GM18861 (cell line): ENCODE measurements around the gene IRF3.

Experiments
- ATAC-seq: cut with Tn5 transposase; IDR thresholded peaks from one replicate; pipeline ENCODE4 v1.9.1; 2021; ENCODE audit not compliant: unreplicated experiment

Gene IRF3

DNA sequence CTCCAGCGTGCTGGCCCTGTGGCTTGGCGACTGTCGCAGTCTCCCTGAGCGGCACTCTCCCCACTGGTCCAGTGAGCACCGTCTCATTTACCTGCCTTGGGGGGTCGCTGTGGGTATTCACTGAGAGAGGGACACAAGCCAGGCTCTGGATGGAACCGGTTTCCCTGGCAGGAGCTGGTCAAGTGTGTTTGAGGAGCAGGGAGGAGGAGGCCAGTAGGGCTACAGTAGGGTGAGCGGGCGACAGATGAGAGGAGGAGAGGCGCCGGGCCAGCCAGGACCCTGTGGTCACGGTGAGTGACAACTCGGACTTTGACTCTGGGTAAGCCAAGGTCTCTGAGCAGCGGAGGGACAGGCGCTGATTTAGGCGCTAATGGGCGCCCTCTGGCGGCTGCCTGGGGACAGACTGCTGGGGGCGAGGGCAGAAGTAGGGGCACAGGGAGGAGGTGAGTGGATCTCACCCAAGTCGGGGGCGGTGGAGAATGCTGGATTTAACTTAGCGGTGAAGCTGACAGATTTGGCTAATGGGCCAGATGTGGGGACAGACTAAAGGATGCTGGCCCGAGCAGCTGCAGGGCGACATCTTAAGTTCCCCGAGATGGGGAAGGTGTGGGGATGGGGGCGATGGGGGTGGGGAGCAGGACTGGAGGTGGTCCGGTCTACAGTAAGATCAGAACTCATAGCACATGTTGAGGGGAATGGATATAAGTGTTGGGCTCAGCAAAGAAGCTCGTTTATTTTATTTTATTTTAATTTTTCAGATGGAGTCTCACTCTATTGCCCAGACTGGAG, 6.7 kb upstream of the IRF3 start:
- ATAC-seq, result no peak

DNA sequence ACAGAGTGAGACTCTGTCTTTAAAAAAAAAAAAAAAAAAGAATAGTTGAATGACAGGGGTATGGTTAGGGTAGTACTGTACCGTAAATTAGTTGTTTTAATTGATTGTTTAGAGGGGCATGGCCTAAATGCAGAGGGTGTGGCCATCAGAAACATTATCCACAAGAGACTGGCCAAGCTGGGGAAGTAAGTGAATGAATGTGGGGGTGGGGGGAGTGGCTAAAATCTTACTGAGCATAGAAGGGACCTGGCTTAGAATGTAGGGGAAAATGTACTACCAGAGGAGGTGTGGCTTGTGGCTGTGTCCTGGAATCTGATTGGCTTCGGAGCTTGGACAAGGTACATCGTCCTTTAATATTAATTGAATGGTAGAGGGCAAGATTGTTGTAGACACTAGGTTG, 3.9 kb upstream of the IRF3 start:
- no peak for ATAC-seq

DNA sequence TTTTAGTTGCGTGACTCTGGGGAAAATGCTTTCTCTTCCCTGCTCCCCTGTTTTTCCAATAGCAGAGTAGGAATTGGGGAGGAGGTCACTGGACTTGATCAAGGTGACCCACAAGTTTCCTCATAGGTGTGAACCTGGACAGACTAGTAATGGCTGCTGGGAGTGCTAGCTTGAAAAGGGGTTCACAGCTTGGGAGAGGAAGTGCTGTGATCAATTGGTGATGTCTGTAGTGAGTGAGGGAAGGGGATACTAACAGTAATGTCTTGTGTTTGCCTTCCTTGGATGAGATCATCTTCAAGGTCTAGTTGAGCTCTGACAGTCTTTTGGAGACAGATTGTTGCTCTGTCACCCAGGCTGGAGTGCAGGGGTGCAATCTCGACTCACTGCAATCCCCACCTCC, 1.8 kb upstream of the IRF3 start:
- ATAC-seq, result no peak

DNA sequence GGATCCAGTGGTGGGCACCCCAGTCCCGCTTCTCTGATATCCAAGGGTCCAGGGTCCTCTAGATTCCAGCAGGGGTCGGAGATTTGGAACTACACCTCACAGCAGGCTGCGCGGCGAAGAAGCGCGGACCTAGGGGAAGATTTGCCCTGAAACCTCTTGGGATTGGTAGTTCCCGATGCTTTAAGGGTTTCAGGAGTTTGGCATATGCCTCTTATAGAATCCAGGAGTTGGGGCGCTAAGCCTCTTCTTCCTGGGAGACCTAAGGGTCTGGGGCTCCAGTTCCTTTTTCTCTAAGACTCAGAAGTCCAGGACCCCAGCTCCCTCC, 425 bp upstream of the IRF3 start:
- no peak for ATAC-seq

DNA sequence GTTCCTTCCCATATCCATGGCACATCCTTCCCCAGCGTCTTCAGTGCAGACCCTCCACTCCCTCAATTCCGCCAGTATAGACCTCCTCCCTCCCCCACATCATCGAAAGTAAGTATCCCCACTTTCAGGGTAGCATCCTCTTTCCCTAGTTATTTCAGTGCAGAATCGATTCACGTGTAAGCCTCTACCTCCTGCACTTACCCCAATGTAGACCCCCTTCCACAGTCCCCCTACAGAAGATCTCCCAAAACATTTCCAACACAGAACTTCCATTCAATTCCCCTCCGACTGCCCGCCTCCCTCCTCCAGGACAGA, 664 bp downstream of the IRF3 start:
- ATAC-seq, result no peak

DNA sequence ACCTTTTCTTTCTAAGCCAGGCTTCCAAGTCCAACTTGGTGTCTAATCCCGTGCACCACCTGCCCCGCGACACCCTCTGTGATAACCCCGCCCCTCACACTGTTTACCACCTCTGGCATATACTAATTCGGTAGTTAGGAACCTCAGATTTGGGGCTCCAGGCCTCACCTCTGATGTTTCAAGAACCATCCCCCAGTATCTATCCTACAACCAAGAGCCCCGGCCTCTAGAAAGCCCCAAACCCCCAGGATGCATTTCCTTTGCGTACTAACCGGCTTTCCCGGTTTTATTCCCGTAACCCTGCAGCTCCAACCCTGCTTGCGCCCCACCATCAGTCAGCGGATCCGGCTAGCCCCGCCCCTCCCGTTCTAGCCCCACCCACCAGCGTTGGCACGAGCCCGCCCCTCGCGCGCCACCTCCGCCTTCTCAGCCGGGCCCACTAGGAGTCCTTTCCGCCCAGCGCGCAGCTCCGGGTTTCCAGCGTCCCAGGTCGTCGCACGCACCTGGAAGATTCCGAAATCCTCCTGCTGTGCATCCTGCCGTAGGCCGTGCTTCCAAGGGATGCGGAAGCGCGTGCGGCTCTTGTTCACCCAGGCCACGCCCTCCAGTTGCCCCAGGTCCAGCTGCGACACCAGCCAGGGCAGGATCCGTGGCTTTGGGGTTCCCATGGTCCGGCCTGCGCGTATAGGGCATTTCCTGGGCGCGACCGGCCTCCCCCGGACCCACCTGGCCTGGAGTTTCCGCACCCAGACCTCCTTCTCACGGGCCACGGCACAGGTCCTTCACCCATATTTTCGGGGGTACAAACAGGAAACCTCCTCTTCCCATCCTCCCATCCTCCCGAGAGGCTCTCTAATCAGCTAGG, 1.3 kb downstream of the IRF3 start:
- ATAC-seq, result no peak

DNA sequence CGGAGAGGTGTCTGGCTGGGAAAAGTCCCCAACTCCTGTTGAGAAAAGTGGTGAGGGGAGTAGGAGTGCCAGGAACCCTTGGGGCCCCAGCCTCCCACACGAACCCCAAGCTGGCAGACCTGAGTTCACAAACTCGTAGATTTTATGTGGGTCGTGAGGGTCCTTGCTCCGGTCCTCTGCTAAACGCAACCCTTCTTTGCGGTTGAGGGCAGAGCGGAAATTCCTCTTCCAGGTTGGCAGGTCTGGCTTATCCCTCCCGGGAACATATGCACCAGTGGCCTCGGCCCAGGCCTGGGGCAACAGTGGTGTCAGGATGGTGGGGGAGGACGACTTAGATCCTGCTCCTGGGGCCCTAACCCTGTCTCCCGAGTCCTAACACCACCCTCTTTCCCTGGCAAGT, 2.4 kb downstream of the IRF3 start:
- no peak for ATAC-seq

DNA sequence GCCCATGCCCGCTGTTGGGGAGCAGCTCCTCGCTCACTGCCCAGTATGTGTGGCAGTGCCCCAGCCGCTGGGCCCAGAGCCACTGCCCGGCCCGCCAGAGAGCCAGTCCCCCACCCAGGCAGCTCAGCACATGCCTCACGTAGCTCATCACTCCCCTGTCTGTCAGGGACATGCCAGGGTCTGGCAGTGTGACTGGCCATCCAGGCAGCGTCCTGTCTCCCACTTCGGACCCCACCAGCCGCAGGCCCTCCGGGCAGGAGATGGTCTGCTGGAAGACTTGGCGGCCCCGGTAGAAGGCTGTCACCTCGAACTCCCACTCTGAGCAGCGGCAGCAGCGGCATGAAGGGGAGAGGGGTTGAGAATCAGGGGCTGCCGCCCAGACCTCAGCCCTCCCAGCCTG, 3.6 kb downstream of the IRF3 start:
- ATAC-seq, result no peak

DNA sequence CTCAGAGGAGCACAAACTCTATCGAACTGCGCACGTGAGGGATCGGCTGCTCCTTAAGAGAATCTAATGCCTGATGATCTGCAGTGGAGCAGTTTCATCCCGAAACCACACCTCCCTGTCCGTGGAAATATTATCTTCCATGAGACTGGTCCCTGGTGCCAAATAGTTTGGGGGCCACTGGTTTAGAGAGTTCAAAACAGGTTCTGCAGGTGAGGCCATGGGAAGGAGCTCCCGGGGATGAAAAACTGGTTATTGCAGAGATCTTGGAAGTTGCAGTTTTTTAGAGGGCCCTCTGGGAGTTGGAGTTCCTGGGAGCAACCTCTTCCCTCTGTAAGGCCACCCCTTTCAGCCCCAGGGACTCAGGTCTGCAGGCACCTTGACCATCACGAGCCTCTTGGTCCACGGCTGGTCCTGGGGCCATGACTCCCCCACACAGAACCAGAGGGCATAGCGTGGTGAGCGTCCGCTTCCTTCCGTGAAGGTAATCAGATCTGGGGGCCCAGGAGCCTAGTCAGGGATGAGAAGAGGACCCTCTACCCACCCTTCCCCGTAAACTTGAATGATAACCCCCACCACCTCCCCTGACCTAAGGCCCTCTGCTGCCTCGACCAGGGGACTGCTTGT, 5.2 kb downstream of the IRF3 start:
- ATAC-seq, result no peak

DNA sequence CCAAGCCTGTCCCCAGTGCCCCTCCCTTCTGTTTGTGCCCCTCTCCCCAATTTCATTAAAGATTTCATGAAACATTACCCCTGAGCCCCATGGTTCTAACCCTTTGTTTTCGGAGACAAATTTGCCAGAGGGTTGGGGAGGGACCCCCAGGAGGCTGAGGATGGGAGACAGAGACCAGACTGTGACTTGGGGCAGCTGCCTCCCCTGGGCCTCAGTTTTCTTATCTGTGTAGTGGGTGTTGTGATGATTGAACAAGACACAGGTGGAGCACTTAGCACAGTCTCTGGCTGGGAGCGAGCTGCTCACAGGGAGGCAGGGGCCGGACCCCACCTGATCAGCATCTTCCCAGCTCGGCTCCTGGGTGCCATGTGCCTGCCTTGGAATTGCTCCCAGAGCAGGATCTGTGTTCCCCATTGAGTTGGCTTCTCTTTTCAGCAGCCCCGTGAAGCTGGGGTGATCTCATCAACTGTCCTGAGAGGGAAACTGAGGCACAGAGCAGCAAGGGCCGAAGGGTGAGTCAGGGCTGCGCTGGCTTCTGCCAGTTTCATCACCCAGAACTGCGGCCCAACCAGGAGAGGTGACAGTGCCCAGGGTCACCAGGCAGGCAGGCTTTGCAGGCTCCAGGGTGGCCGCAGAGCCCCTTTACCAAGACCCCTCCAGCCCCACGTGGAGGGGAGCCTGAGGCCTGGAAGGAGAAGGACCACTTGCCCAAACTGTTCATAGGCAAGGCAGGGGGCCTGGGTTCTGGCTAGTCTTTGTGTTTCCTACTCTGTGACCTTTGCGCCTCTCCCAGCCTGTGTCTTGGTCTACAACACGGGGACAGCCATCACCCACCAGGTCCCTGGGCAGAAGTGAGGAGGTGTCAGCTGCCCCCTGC, 6.9 kb downstream of the IRF3 start:
- no peak for ATAC-seq

DNA sequence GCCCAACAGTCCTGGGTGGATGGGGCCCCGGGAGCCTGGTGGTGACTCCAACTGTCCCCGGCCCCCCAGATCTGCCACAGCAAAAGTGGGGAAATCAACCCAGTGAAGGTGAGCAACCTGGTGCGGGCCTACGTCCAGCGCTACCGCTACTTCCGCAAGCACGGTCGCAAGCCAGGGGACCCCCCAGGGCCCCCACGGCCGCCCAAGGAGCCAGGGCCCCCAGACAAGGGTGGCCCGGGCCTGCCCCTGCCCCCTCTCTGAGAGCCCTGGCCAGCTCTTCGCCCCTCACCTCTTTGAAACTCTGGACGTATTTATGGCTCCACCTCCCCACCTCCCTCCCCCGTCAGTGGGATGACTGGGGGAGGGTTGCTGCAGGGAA, 7.5 kb downstream of the IRF3 start:
- no peak for ATAC-seq

DNA sequence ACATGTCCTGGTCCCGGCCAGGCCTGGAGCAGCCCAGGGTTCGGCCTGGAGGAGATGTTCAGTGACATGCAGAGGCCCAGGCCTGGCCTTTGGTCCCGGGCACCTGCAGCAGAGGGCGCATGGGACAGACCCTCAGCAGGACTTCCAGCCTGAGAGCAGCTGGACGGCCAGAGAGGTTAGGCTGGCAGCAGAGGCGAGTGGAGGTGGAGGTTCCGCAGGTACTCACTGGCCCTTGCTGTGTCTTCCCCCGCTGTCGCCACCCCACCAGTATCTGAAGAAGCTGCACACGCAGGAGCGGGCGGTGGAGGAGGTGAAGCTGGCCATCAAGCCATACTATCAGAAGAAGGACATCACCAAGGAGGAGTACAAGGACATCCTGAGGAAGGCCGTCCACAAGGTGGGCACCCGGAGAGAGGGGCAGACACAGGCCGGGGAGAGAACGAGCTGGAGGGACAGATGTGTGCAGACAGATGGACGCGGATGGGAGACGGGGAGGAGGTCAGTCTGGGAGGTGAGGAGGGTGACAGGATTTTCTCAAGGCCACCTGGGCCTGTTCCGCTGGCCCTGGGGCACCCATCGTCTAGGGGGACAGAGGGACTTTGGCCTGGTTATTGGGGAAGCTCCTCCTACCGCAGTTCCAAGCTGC, 8.0 kb downstream of the IRF3 start:
- no peak for ATAC-seq

DNA sequence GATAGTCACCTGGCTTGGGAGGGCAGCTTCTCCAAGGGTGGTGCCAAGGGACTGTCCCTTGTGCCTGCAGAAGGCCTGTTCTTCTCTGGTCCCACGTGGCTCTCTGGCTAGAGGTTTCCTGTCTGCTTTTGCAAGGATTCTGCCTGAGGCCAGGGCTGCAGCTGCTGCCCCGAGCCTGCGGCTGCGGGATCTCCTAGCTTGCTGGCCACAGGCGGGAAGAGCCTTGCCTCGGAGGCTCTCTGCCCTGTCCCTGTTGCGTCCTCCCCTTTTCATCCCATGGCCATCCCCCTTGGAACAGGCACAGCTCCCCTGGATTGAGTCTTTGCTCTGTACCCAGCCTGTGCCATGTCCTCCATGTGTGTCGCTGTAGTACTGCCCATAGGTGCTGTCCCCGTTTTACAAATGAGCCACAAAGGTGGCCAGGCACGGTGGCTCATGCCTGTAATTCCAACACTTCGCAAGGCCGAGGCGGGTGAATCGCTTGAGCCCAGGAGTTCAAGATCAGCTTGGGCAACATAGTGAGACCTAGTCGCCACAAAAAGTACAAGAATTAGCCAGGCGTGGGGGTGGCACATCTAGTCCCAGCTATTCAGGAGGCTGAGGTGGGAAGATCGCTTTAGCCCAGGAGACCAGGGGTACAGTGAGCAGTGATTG, 9.1 kb downstream of the IRF3 start:
- ATAC-seq, result no peak

DNA sequence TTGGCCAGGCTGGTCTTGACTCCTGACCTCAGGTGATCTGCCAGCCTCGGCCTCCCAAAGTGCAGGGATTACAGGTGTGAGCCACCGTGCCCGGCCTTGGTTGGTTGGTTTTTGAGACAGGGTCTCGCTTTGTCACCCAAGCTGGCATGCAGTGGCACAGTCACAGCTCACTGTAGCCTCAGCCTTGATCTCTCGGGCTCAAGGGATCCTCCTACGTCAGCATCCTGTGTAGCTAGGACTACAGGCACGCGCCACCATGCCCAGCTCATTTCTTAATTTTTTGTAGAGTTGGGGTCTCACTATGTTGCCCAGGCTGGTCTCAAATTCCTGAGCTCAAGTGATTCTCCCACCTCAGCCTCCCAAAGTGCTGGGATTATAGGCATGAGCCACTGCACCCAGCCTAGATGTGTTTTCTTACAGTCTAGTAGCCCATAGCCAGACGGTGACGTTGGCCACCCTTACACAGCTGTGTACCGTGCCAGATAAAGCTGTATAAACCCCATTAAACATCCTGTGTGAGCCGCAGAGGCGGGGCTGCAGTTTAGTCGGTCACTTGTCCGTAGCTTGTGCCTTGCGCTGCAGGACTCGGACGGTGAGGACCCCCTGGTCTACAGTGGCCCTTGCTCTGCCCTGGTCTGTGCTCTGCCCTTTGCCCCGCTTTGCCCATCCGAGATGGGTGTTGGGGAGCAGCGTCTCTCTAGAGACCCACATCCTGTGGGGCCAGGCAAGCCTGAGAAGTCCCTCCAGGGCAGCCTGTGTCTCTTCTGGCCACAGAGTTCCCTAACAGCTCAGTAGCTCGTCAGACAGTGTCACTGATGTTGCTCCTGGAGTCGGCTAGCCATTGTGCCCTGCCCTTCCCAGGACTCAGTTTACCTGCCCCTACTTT, 9.8 kb downstream of the IRF3 start:
- ATAC-seq, result no peak

DNA sequence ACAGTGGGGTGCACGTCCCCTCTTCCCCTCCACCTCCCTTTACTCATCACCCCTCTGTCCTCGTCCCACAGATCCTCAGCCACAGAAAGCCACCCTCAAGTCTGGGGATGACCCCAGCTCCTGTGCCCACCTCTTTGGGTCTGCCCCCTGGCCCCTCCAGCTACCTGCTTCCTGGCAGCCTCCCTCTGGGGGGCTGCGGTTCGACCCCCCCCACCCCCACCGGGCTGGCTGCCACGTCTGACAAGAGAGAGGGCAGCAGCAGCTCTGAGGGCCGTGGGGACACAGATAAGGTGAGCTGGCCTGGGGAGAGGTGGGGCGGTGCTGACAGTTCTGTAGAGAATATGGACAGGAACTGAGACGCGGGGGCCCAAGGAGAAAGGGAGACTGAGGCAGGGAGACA, 11.1 kb downstream of the IRF3 start:
- no peak for ATAC-seq

DNA sequence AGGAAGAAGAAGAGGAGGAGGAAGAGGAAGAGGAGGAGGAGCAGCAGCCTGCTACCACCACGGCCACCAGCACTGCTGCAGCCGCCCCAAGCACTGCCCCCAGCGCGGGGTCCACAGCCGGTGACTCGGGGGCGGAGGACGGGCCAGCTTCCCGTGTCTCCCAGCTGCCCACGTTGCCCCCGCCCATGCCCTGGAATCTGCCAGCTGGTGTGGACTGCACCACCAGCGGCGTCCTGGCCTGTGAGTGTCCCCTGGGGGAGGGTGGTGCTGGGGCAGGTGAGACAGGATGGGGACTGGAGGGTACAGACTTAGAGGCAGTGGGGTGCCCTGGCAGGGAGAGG, 12.2 kb downstream of the IRF3 start:
- ATAC-seq, result no peak

DNA sequence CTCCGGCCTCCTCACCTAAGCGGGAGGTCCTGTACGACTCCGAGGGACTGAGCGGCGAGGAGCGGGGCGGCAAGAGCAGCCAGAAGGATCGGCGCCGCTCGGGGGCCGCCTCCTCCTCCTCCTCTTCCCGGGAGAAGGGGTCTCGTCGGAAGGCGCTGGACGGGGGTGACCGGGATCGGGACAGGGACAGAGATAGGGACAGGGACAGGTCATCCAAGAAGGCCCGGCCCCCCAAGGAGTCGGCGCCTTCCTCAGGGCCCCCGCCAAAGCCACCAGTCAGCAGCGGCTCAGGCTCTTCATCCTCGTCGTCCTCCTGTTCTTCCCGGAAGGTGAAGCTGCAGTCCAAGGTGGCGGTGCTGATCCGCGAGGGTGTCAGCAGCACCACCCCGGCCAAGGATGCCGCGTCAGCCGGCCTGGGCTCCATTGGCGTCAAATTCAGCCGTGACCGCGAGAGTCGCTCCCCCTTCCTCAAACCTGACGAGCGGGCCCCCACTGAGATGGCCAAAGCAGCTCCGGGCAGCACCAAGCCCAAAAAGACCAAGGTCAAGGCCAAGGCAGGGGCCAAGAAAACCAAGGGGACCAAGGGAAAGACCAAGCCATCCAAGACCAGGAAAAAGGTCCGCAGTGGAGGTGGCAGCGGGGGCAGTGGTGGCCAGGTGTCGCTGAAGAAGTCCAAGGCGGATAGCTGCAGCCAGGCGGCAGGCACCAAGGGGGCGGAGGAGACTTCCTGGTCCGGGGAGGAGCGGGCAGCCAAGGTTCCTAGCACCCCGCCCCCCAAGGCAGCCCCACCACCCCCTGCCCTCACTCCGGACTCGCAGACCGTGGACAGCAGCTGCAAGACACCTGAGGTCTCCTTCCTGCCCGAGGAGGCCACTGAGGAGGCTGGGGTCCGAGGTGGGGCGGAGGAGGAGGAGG, 12.8 kb downstream of the IRF3 start:
- no peak for ATAC-seq

DNA sequence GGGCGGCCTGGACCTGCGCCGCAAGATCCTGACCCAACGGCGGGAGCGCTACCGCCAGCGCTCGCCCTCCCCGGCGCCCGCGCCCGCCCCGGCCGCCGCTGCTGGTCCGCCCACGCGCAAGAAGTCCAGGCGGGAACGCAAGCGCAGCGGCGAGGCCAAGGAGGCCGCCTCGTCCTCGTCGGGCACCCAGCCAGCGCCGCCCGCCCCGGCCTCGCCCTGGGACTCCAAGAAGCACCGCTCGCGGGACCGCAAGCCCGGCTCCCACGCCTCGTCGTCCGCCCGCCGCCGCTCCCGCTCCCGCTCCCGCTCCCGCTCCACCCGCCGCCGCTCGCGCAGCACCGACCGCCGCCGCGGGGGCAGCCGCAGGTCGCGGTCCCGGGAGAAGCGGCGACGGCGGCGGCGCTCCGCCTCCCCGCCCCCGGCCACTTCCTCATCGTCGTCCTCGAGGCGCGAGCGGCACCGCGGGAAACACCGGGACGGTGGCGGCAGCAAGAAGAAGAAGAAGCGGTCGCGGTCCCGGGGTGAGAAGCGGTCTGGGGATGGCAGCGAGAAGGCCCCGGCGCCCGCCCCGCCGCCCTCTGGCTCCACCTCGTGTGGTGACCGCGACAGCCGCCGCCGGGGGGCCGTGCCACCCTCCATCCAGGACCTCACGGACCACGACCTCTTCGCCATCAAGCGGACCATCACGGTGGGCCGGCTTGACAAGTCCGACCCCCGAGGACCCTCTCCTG, 13.7 kb downstream of the IRF3 start:
- no peak for ATAC-seq
